HepG2 (cell line): Measurements from ENCODE around the gene SLC1A5. TPM values are rescaled to one million over a fixed set of nuclear protein-coding genes. Genes with fewer than 3 reads are reported as not detected.
A peak's percentile ranks its signal among the peaks of the same experiment; 100 is the strongest.

Experiments
- ATF4 ChIP-seq, 2 experiments: fragments of 450-650 bp in 1 of 2; sonication (generic) in 1 of 2; formaldehyde crosslinking; IDR thresholded peaks; 2 replicates each; pipeline versions ENCODE4 v1.5.0 to v1.8.0; 2020 to 2022; ENCODE audit warnings: mild to moderate bottlenecking in 1 of 2, missing genetic modification reagents in 1 of 2
- ELF3 ChIP-seq: IDR thresholded peaks from 2 replicates; pipeline ENCODE4 v1.6.1; 2016; ENCODE audit warnings: missing genetic modification reagents, missing compliant biosample characterization
- HINFP ChIP-seq: sonication (generic); formaldehyde crosslinking; IDR thresholded peaks from 2 replicates; pipeline ENCODE4 v1.4.0; 2020; ENCODE audit warnings: low read depth, mild to moderate bottlenecking, missing genetic modification reagents
- HOXA5 ChIP-seq: sonication (generic); formaldehyde crosslinking; IDR thresholded peaks from 2 replicates; pipeline ENCODE4 v1.4.0; 2020; ENCODE audit warnings: missing genetic modification reagents
- LBX2 ChIP-seq: sonication (generic); formaldehyde crosslinking; IDR thresholded peaks from 2 replicates; pipeline ENCODE4 v1.5.0; 2020; ENCODE audit warnings: missing genetic modification reagents, mild to moderate bottlenecking, borderline replicate concordance
- NFIC ChIP-seq: IDR thresholded peaks from 2 replicates; pipeline ENCODE4 v1.6.1; 2012; ENCODE audit warnings: mild to moderate bottlenecking, low read length, inconsistent platforms
- NONO ChIP-seq, 2 experiments: fragments of 450-650 bp in 1 of 2; sonication (generic) in 1 of 2; formaldehyde crosslinking in 1 of 2; IDR thresholded peaks in 1 of 2; conservative IDR thresholded peaks in 1 of 2; 2 replicates each; pipeline versions ENCODE4 v1.6.1 to v1.8.0; 2017 to 2022; ENCODE audit warnings: mild to moderate bottlenecking in 1 of 2, missing genetic modification reagents in 1 of 2, moderate library complexity in 1 of 2
- NR0B2 ChIP-seq: sonication (generic); formaldehyde crosslinking; IDR thresholded peaks from 2 replicates; pipeline ENCODE4 v1.4.0; 2020; ENCODE audit warnings: mild to moderate bottlenecking, missing genetic modification reagents
- POLR2AphosphoS5 ChIP-seq: IDR thresholded peaks from 2 replicates; pipeline ENCODE4 v1.6.1; 2012; ENCODE audit warnings: low read depth, low read length
- REPIN1 ChIP-seq: sonication (generic); formaldehyde crosslinking; IDR thresholded peaks from 2 replicates; pipeline ENCODE4 v1.8.0; 2022; ENCODE audit warnings: missing genetic modification reagents, low read depth, mild to moderate bottlenecking, borderline replicate concordance
- SSRP1 ChIP-seq: IDR thresholded peaks from 2 replicates; pipeline ENCODE4 v1.6.1; 2016; ENCODE audit warnings: control low read depth
- ZFP91 ChIP-seq: sonication (generic); formaldehyde crosslinking; IDR thresholded peaks from 2 replicates; pipeline ENCODE4 v1.9.0; 2022; ENCODE audit warnings: missing genetic modification reagents, mild to moderate bottlenecking, borderline replicate concordance
- ZNF142 ChIP-seq: sonication (generic); formaldehyde crosslinking; IDR thresholded peaks from 2 replicates; pipeline ENCODE4 v1.4.0; 2020; ENCODE audit warnings: missing genetic modification reagents
- ZNF234 ChIP-seq: sonication (generic); formaldehyde crosslinking; conservative IDR thresholded peaks from 2 replicates; pipeline ENCODE4 v1.5.1; 2020; ENCODE audit warnings: mild to moderate bottlenecking, missing genetic modification reagents
- ZNF557 ChIP-seq: sonication (generic); formaldehyde crosslinking; IDR thresholded peaks from 2 replicates; pipeline ENCODE4 v1.4.0; 2020; ENCODE audit warnings: missing genetic modification reagents
- ZNF629 ChIP-seq: sonication (generic); formaldehyde crosslinking; conservative IDR thresholded peaks from 2 replicates; pipeline ENCODE4 v1.5.0; 2020; ENCODE audit warnings: missing genetic modification reagents
- ZNF782 ChIP-seq: sonication (generic); formaldehyde crosslinking; IDR thresholded peaks from 2 replicates; pipeline ENCODE4 v1.4.0; 2020; ENCODE audit warnings: missing genetic modification reagents, mild to moderate bottlenecking, borderline replicate concordance
- polyA plus RNA-seq, 8 experiments: library from polyadenylated mRNA; depleted of rRNA in 3 of 8; stranded (reverse) in 7 of 8; unstranded in 1 of 8; fragments of >200 nt; fragmentation: Illumina TruSeq in 4 of 8; extraction: Trizol in 4 of 8; gene quantifications; 2 replicates each; pipeline versions ENCODE4 v1.2.1 to v1.2.3, GENCODE V29; 2011 to 2016; ENCODE audit warnings: low read depth in 4 of 8, missing spikeins in 1 of 8, mixed read lengths in 1 of 8; ENCODE audit not compliant: insufficient read depth in 1 of 8
- total RNA-seq, 5 experiments: library from RNA; depleted of rRNA; stranded (reverse); fragments of >200 nt; fragmentation: Illumina TruSeq; extraction: Trizol; gene quantifications; 2 replicates each; pipeline ENCODE4 v1.2.3, GENCODE V29; 2016; ENCODE audit warnings: low read depth in 1 of 5

The SLC1A5 gene
- total and polyA plus RNA-seq, 2 of the 13 experiments (the other 11 are each of a cell fraction or from before 2014, with no cell fraction given): 120 to 159 TPM

GRCh38 chr19:46784262-46785053 lies 3.9 kb downstream of the SLC1A5 start (continued):
- no peak for TF ChIP-seq ZNF557
- TF ChIP-seq HOXA5 (CRISPR knock-in tag): no peak
- no peak for TF ChIP-seq LBX2
- TF ChIP-seq HINFP: peak; percentile 34; the same call in 1 of the 2 replicates
- peak; percentile 34; the same call in 1 of the 2 replicates for TF ChIP-seq ZNF782
- peak; percentile 86 to 100 for TF ChIP-seq ATF4 (CRISPR knock-in tag; IDR thresholded peaks at IDR 0.05)
- TF ChIP-seq NONO (IDR thresholded peaks at IDR 0.05): no peak
- TF ChIP-seq NONO (CRISPR knock-in tag; conservative IDR thresholded peaks at IDR 0.05): peak; percentile 67
- peak; percentile 46; the same call in 1 of the 2 replicates for TF ChIP-seq REPIN1
- TF ChIP-seq ZFP91 (CRISPR knock-in tag): peak; percentile 26; the same call in 1 of the 2 replicates
- TF ChIP-seq ZNF234: no peak
- peak; percentile 98 for TF ChIP-seq SSRP1 (CRISPR knock-in tag)
- peak; percentile 61 for TF ChIP-seq POLR2AphosphoS5
- TF ChIP-seq NFIC: no peak
- peak; percentile 92 for TF ChIP-seq ELF3 (CRISPR knock-in tag)
- peak; percentile 70; the same call in 1 of the 2 replicates for TF ChIP-seq NR0B2 (CRISPR knock-in tag)
- TF ChIP-seq ZNF629 (CRISPR knock-in tag): peak; percentile 88
- peak; percentile 81; the same call in 1 of the 2 replicates for TF ChIP-seq ZNF142
